ENCODE results near the gene GJC2. TPM values are rescaled to one million over a fixed set of nuclear protein-coding genes. Genes with fewer than 3 reads are reported as not detected.

GJC2 gene
- total RNA-seq, 2 donors from 2014 or later: 1.9 to 4.1 TPM

DNA sequence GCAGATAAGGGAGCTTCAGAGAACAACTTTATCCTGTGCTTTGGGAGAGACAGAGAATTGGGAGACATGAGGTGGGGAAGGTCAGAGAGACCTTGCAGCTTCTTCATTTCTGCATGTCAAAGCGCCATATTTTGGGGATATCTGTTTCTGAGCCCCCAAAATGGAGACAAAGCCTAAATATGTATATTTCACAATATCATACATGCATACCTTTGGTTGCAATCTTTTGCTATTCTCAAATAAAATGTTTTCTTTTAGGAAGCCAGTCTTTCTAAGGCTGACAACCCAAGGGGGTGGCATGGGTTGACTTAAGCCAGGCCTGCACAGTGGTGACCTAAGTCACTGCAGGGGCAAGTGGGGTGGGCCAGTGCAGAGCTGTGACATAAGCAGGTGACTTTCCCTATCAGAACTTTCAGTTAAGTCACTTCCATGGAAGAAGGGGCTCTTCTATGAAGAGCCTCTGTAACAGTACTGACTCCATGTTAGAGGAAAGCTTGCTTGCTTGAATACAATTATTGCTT, 26.7 kb upstream of the GJC2 start:
- intact Hi-C loops (cut with DNase I): no loop called here

DNA sequence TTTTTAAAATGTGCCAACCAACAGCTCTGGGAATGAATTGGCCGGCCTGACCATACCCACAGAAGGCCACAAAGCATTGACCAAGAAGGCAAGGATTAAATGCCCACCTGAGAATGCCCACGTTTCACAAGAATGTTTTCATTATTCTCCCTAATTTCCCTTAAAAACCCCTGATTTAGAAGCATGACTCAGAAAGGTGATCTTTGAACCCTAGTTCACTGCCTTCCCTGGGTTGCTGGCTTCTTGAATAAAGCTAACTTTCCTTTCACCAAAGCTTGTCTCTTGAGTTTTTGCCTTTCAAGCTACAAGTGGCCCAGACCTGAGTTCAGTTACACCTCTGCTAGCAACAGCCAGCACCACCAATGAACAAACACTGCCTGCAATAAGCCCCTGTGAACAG, 26.2 kb upstream of the GJC2 start:
- Histone ChIP-seq H3K4me1 (replicated peaks) (no peaks in the 10 kb centered on the region), H3K36me3 (no peaks in the 10 kb centered on the region), H3K9me3 (no peaks in the 10 kb centered on the region), H3K27me3 (replicated peaks; ENCODE audit: insufficient read depth) (no peaks in the 10 kb centered on the region), H3K27ac (no peak overlapping the region), H3K4me3 (no peak overlapping the region)
- TF ChIP-seq POLR2A (IDR thresholded peaks at IDR 0.05) (no peak), POLR2AphosphoS5 (IDR thresholded peaks at IDR 0.05) (no peak)
- TF ChIP-seq, protein P1, sequence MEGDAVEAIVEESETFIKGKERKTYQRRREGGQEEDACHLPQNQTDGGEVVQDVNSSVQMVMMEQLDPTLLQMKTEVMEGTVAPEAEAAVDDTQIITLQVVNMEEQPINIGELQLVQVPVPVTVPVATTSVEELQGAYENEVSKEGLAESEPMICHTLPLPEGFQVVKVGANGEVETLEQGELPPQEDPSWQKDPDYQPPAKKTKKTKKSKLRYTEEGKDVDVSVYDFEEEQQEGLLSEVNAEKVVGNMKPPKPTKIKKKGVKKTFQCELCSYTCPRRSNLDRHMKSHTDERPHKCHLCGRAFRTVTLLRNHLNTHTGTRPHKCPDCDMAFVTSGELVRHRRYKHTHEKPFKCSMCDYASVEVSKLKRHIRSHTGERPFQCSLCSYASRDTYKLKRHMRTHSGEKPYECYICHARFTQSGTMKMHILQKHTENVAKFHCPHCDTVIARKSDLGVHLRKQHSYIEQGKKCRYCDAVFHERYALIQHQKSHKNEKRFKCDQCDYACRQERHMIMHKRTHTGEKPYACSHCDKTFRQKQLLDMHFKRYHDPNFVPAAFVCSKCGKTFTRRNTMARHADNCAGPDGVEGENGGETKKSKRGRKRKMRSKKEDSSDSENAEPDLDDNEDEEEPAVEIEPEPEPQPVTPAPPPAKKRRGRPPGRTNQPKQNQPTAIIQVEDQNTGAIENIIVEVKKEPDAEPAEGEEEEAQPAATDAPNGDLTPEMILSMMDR (IDR thresholded peaks at IDR 0.05): no peak
- intact Hi-C loops (cut with DNase I): no loop called here
- no peak for DNase-seq (ENCODE audit: low spot score)
- WGBS: 79% methylated on average over 2 of the region's 2 CpGs

More for the DNA sequence above, 26.7 kb upstream of the GJC2 start:
- Histone ChIP-seq H3K9me3 (no peaks in the 10 kb centered on the region), H3K27me3 (replicated peaks; ENCODE audit: insufficient read depth) (no peaks in the 10 kb centered on the region), H3K4me3 (no peak overlapping the region), H3K36me3 (no peaks in the 10 kb centered on the region), H3K4me1 (replicated peaks) (no peaks in the 10 kb centered on the region), H3K27ac (no peak overlapping the region)
- TF ChIP-seq POLR2A (IDR thresholded peaks at IDR 0.05): no peak
- no peak for TF ChIP-seq POLR2AphosphoS5 (IDR thresholded peaks at IDR 0.05)
- TF ChIP-seq, protein P1 (IDR thresholded peaks at IDR 0.05): no peak
- 64% methylated on average over 1 of the region's 1 CpG for WGBS
- no peak for DNase-seq (ENCODE audit: low spot score)

DNA sequence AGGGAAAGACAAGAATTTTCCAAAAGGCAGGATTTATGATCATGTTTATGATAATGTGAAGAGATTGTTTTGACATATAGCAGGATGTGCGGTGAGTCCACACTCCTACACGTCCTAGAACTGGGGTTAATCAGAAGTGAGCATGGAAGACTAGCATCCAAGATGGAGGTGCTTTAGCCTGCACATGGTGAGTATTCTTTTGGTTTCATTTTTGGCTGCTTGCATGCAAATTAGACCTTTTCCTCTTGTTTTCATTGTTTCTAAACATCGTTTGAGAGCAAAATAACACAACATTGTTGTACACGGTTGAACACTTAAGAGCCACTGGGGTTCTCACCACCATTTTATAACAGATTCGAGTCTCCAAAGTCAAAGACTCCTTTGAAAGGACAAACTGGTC, 24.5 kb upstream of the GJC2 start:
- intact Hi-C loops (cut with DNase I): no loop called here
- DNase-seq (ENCODE audit: low spot score): no peak
- TF ChIP-seq POLR2A (IDR thresholded peaks at IDR 0.05): no peak
- TF ChIP-seq, protein P1 (IDR thresholded peaks at IDR 0.05): no peak
- no peak for TF ChIP-seq POLR2AphosphoS5 (IDR thresholded peaks at IDR 0.05)
- Histone ChIP-seq H3K27ac (no peak overlapping the region), H3K4me1 (replicated peaks) (no peaks in the 10 kb centered on the region), H3K27me3 (replicated peaks; ENCODE audit: insufficient read depth) (no peaks in the 10 kb centered on the region), H3K9me3 (no peaks in the 10 kb centered on the region), H3K4me3 (no peak overlapping the region), H3K36me3 (no peaks in the 10 kb centered on the region)
- WGBS: 84% methylated on average over 5 of the region's 5 CpGs

DNA sequence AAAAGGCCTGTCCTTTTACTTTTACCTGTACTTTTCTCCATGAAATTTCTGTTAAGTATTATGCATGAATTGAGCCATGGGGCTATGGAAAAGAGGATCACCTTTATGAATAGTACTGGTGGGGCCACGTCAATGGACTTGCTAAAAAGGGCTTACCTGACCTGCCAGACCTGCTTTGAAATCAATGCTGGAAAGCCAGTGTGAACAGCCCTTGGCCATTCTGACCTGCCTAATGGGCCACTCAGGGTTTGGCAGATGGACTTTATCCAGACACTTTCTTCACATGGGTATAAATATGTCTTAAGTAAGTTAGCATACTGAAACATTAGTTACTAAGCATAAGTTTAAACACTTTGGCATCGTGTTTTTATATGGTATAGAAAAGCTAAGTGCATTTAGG, 18.0 kb upstream of the GJC2 start:
- intact Hi-C loops (cut with DNase I): no loop called here
- no peaks in the 10 kb centered on the region for H3K36me3 ChIP-seq
- H3K27me3 ChIP-seq (replicated peaks; ENCODE audit: insufficient read depth): no peaks in the 10 kb centered on the region
- TF ChIP-seq, protein P1 (IDR thresholded peaks at IDR 0.05): no peak
- TF ChIP-seq POLR2AphosphoS5 (IDR thresholded peaks at IDR 0.05) (no peak), POLR2A (IDR thresholded peaks at IDR 0.05) (no peak)
- H3K4me3 ChIP-seq: no peak overlapping the region
- H3K27ac ChIP-seq: no peak overlapping the region
- no peaks in the 10 kb centered on the region for H3K4me1 ChIP-seq (replicated peaks)
- DNase-seq (ENCODE audit: low spot score): no peak
- 79% methylated on average over 2 of the region's 2 CpGs for WGBS
- no peaks in the 10 kb centered on the region for H3K9me3 ChIP-seq

DNA sequence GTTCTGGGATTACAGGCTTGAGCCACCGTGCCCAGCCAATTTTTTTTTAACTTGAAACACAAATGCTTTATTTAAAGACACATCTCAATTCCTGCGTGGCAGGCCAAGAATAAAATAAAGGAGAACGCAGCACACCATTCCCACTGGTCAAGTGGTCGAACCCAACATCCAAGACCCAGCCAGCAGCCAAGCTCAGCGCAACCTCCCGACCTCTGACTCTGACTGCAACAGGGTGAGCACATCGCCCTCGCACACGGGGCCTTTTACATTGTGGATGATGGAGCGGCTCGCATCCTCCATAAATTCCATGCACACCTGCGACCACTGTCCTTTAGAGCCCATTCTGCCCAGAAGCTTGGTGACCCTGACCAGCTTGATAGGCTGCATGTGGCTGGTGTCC, 15.1 kb upstream of the GJC2 start:
- no peak for TF ChIP-seq POLR2AphosphoS5 (IDR thresholded peaks at IDR 0.05)
- TF ChIP-seq POLR2A (IDR thresholded peaks at IDR 0.05): no peak
- TF ChIP-seq, protein P1 (IDR thresholded peaks at IDR 0.05): no peak
- no peak overlapping the region for H3K4me3 ChIP-seq
- DNase-seq (ENCODE audit: low spot score): no peak
- H3K27ac ChIP-seq: no peak overlapping the region
- no peaks in the 10 kb centered on the region for H3K4me1 ChIP-seq (replicated peaks)
- H3K9me3 ChIP-seq: no peaks in the 10 kb centered on the region
- H3K36me3 ChIP-seq: no peaks in the 10 kb centered on the region
- no peaks in the 10 kb centered on the region for H3K27me3 ChIP-seq (replicated peaks; ENCODE audit: insufficient read depth)
- WGBS: 87% methylated on average over 12 of the region's 12 CpGs
- intact Hi-C loops (cut with DNase I): no loop called here

Measured in prostate gland (tissue), 2 donors.